K562 (cell line): ENCODE results near the gene CTNNB1. TPM values are rescaled to one million over a fixed set of nuclear protein-coding genes. Genes with fewer than 3 reads are reported as not detected.

ENCODE experiments used
- CTBP1 ChIP-seq: fragments of 450-650 bp; IDR thresholded peaks from 2 replicates; pipeline ENCODE4 v1.6.1; 2016; ENCODE audit warnings: borderline replicate concordance
- ELF4 ChIP-seq: fragments of 450-650 bp; formaldehyde crosslinking; IDR thresholded peaks from 2 replicates; pipeline ENCODE4 v1.4.0; 2022; ENCODE audit warnings: missing genetic modification characterization
- EP300 ChIP-seq: IDR thresholded peaks from 2 replicates; pipeline ENCODE4 v1.6.1; 2012; ENCODE audit warnings: low read length, improper control_type of control experiment
- HDAC6 ChIP-seq: IDR thresholded peaks from 2 replicates; pipeline ENCODE4 v1.6.1; 2012; ENCODE audit warnings: low read depth, mild to moderate bottlenecking, control low read depth, inconsistent platforms, low read length, moderate library complexity
- JUNB ChIP-seq: fragments of 450-650 bp; formaldehyde crosslinking; conservative IDR thresholded peaks from 2 replicates; pipeline ENCODE4 v1.4.0; 2020; ENCODE audit warnings: mild to moderate bottlenecking
- KAT7 ChIP-seq: sonication (generic); formaldehyde crosslinking; IDR thresholded peaks from 2 replicates; pipeline ENCODE4 v1.8.0; 2022; ENCODE audit warnings: missing genetic modification reagents, mild to moderate bottlenecking, borderline replicate concordance
- NFIC ChIP-seq: fragments of 450-650 bp; IDR thresholded peaks from 2 replicates; pipeline ENCODE4 v1.6.1; 2017; ENCODE audit warnings: mild to moderate bottlenecking, inconsistent platforms
- OTX1 ChIP-seq: fragments of 450-650 bp; formaldehyde crosslinking; IDR thresholded peaks from 2 replicates; pipeline ENCODE4 v1.4.0; 2022; ENCODE audit warnings: mild to moderate bottlenecking
- RBM25 ChIP-seq: fragments of 200-400 bp; formaldehyde crosslinking; IDR thresholded peaks from 2 replicates; pipeline ENCODE4 v1.6.1; 2018; ENCODE audit warnings: low read length, low read depth, moderate library complexity; ENCODE audit not compliant: severe bottlenecking
- SAFB ChIP-seq: fragments of 200-400 bp; formaldehyde crosslinking; IDR thresholded peaks from 2 replicates; pipeline ENCODE4 v1.6.1; 2017; ENCODE audit warnings: low read depth, low read length, borderline replicate concordance
- SNRNP70 ChIP-seq: fragments of 200-400 bp; formaldehyde crosslinking; optimal IDR thresholded peaks from 2 replicates; pipeline ENCODE3; 2017; ENCODE audit warnings: low read depth, low read length
- SOX6 ChIP-seq: fragments of 450-650 bp; IDR thresholded peaks from 2 replicates; pipeline ENCODE4 v1.6.1; 2014; ENCODE audit warnings: mild to moderate bottlenecking
- SREBF2 ChIP-seq: sonication (generic); formaldehyde crosslinking; IDR thresholded peaks from 2 replicates; pipeline ENCODE4 v1.4.0; 2020; ENCODE audit warnings: mild to moderate bottlenecking, missing genetic modification reagents
- TBL1XR1 ChIP-seq, 2 experiments: IDR thresholded peaks; 2 replicates each; pipeline ENCODE4 v1.6.1; 2012; ENCODE audit warnings: improper control_type of control experiment in 2 of 2, low read length in 2 of 2, mild to moderate bottlenecking in 1 of 2
- TCFL5 ChIP-seq: fragments of 250-450 bp; sonication (Bioruptor Pico); conservative IDR thresholded peaks from 2 replicates; pipeline ENCODE4 v1.6.1; 2021; ENCODE audit warnings: mild to moderate bottlenecking, moderate library complexity, matching md5 sums
- TGIF2 ChIP-seq: sonication (generic); formaldehyde crosslinking; IDR thresholded peaks from 2 replicates; pipeline ENCODE4 v1.8.1; 2022; ENCODE audit warnings: mild to moderate bottlenecking, missing genetic modification reagents, moderate library complexity
- ZBTB17 ChIP-seq: fragments of 450-650 bp; formaldehyde crosslinking; IDR thresholded peaks from 2 replicates; pipeline ENCODE4 v1.4.0; 2020; ENCODE audit warnings: mild to moderate bottlenecking
- ZC3H11A ChIP-seq: IDR thresholded peaks from 2 replicates; pipeline ENCODE4 v1.6.1; 2012; ENCODE audit warnings: low read depth, low read length, improper control_type of control experiment
- polyA plus RNA-seq, 8 experiments: library from polyadenylated mRNA; depleted of rRNA in 4 of 8; stranded (reverse) in 5 of 8; unstranded in 3 of 8; fragments of >200 nt; fragmentation: Nextera tagmentation in 2 of 8; fragmentation: Illumina TruSeq in 1 of 8; extraction: Ambion mirVana in 2 of 8; extraction: Trizol in 1 of 8; gene quantifications; 2 replicates each; pipeline versions ENCODE4 v1.2.1 to v1.2.3, GENCODE V29; 2011 to 2014; ENCODE audit warnings: inconsistent platforms in 1 of 8, missing spikeins in 1 of 8
- total RNA-seq, 7 experiments: library from RNA; depleted of rRNA in 6 of 7; stranded (reverse); fragments of >200 nt in 6 of 7; fragmentation: Illumina TruSeq in 2 of 7; extraction: Trizol in 2 of 7; gene quantifications; 2 replicates each; pipeline versions ENCODE4 v1.2.1 to v1.2.3, GENCODE V29; 2011 to 2021; ENCODE audit warnings: low replicate concordance in 1 of 7
- TF ChIP-seq, protein P1 (sequence below): fragments of 150-350 bp; IDR thresholded peaks from 2 replicates; pipeline ENCODE4 v1.6.1; 2014; ENCODE audit warnings: low read depth, mild to moderate bottlenecking, low read length, borderline replicate concordance
- TF ChIP-seq, protein P2 (sequence below): fragments of 450-650 bp; IDR thresholded peaks from 2 replicates; pipeline ENCODE4 v1.6.1; 2016
- TF ChIP-seq, protein P3 (sequence below): sonication (generic); formaldehyde crosslinking; IDR thresholded peaks from 2 replicates; pipeline ENCODE4 v1.8.1; 2023; ENCODE audit warnings: missing genetic modification reagents, mild to moderate bottlenecking, borderline replicate concordance

The CTNNB1 gene
- total and polyA plus RNA-seq, 9 of the 15 experiments (the other 6 are each of a cell fraction or from before 2014, with no cell fraction given): 44.3 to 193 (median 154) TPM

DNA sequence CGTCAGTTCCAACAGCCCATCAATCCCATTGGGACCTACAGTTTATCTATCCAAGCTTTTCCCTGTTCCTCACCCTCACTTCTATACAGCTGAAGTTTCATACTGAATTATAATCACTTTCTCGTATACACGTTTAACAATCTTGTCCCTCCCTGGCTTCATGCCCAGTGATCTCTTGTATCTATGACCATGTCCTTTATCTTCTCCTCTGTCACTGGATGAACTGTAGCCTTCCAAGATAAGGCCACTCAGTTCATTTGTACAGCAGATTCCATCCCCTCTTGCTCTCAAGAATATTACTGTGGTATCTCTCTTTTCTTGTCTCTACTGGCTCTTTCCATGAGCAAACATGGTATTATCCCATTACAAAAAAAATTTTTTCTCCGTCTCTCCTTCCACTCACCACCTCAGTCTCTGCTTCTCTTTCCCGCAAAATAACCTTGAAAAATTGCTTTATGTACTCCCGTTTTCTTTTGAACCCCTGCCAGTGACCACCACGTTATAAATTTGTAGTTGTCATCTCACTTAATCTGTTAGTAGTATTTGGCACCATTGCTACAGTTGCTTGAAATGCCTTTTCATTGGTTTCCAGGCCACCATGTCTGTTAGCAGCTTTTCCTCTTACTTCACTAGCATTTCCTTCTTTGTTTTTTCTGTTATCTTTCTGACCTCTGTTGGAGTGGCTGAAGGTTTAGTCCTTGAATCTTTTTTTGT lies 9.4 kb downstream of the CTNNB1 start (continued):
- TF ChIP-seq ZBTB17 (CRISPR knock-in tag) (no peak), SAFB (no peak), SOX6 (peak; percentile 38; the same call in 1 of the 2 replicates), RBM25 (no peak), SREBF2 (CRISPR knock-in tag) (no peak), EP300 (no peak), KAT7 (no peak), CTBP1 (peak; percentile 57; the same call in 1 of the 2 replicates), NFIC (peak; percentile 82), ZC3H11A (no peak), HDAC6 (no peak), OTX1 (CRISPR knock-in tag) (no peak), TBL1XR1 (IDR thresholded peaks at IDR 0.05; ENCODE audit: low read length in 2 of 2) (no peak), TCFL5 (no peak), ELF4 (CRISPR knock-in tag) (no peak), TGIF2 (CRISPR knock-in tag) (no peak), SNRNP70 (no peak), JUNB (CRISPR knock-in tag) (no peak)
- TF ChIP-seq, protein P1, sequence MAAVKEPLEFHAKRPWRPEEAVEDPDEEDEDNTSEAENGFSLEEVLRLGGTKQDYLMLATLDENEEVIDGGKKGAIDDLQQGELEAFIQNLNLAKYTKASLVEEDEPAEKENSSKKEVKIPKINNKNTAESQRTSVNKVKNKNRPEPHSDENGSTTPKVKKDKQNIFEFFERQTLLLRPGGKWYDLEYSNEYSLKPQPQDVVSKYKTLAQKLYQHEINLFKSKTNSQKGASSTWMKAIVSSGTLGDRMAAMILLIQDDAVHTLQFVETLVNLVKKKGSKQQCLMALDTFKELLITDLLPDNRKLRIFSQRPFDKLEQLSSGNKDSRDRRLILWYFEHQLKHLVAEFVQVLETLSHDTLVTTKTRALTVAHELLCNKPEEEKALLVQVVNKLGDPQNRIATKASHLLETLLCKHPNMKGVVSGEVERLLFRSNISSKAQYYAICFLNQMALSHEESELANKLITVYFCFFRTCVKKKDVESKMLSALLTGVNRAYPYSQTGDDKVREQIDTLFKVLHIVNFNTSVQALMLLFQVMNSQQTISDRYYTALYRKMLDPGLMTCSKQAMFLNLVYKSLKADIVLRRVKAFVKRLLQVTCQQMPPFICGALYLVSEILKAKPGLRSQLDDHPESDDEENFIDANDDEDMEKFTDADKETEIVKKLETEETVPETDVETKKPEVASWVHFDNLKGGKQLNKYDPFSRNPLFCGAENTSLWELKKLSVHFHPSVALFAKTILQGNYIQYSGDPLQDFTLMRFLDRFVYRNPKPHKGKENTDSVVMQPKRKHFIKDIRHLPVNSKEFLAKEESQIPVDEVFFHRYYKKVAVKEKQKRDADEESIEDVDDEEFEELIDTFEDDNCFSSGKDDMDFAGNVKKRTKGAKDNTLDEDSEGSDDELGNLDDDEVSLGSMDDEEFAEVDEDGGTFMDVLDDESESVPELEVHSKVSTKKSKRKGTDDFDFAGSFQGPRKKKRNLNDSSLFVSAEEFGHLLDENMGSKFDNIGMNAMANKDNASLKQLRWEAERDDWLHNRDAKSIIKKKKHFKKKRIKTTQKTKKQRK: no peak
- TF ChIP-seq, protein P2, sequence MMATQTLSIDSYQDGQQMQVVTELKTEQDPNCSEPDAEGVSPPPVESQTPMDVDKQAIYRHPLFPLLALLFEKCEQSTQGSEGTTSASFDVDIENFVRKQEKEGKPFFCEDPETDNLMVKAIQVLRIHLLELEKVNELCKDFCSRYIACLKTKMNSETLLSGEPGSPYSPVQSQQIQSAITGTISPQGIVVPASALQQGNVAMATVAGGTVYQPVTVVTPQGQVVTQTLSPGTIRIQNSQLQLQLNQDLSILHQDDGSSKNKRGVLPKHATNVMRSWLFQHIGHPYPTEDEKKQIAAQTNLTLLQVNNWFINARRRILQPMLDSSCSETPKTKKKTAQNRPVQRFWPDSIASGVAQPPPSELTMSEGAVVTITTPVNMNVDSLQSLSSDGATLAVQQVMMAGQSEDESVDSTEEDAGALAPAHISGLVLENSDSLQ: peak; percentile 21; the same call in 1 of the 2 replicates
- TF ChIP-seq, protein P3, sequence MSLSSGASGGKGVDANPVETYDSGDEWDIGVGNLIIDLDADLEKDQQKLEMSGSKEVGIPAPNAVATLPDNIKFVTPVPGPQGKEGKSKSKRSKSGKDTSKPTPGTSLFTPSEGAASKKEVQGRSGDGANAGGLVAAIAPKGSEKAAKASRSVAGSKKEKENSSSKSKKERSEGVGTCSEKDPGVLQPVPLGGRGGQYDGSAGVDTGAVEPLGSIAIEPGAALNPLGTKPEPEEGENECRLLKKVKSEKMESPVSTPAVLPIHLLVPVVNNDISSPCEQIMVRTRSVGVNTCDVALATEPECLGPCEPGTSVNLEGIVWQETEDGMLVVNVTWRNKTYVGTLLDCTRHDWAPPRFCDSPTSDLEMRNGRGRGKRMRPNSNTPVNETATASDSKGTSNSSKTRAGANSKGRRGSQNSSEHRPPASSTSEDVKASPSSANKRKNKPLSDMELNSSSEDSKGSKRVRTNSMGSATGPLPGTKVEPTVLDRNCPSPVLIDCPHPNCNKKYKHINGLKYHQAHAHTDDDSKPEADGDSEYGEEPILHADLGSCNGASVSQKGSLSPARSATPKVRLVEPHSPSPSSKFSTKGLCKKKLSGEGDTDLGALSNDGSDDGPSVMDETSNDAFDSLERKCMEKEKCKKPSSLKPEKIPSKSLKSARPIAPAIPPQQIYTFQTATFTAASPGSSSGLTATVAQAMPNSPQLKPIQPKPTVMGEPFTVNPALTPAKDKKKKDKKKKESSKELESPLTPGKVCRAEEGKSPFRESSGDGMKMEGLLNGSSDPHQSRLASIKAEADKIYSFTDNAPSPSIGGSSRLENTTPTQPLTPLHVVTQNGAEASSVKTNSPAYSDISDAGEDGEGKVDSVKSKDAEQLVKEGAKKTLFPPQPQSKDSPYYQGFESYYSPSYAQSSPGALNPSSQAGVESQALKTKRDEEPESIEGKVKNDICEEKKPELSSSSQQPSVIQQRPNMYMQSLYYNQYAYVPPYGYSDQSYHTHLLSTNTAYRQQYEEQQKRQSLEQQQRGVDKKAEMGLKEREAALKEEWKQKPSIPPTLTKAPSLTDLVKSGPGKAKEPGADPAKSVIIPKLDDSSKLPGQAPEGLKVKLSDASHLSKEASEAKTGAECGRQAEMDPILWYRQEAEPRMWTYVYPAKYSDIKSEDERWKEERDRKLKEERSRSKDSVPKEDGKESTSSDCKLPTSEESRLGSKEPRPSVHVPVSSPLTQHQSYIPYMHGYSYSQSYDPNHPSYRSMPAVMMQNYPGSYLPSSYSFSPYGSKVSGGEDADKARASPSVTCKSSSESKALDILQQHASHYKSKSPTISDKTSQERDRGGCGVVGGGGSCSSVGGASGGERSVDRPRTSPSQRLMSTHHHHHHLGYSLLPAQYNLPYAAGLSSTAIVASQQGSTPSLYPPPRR: no peak
